OCI-LY3 (cell line): ENCODE data around the gene TNKS1BP1.

Experiments
- CTCF ChIP-seq: fragments of 200-600, 300-600 bp; sonication (generic); IDR thresholded peaks from 2 replicates; pipeline ENCODE4 v1.5.1; 2014; ENCODE audit warnings: antibody characterized with exemption, low read length, low read depth
- EZH2phosphoT487 ChIP-seq: fragments of 200-600 bp; shearing (Covaris generic); IDR thresholded peaks from 2 replicates; pipeline ENCODE4 v1.6.1; 2018; ENCODE audit warnings: antibody characterized with exemption, mixed run types, low read depth

GRCh38 chr11:57338142-57338541 lies 13.4 kb upstream of the TNKS1BP1 start, which contains the start of gene P2RX3:
- no peak for TF ChIP-seq CTCF
- TF ChIP-seq EZH2phosphoT487 = no peak
